ENCODE results near the gene PTPN4. TPM values are rescaled to one million over a fixed set of nuclear protein-coding genes. Genes with fewer than 3 reads are reported as not detected.

Gene PTPN4
- total and polyA plus RNA-seq, 9 of the 15 experiments (the other 6 are each of a cell fraction or from before 2014, with no cell fraction given) = 5.0 to 32.8 (median 27.3) TPM

DNA sequence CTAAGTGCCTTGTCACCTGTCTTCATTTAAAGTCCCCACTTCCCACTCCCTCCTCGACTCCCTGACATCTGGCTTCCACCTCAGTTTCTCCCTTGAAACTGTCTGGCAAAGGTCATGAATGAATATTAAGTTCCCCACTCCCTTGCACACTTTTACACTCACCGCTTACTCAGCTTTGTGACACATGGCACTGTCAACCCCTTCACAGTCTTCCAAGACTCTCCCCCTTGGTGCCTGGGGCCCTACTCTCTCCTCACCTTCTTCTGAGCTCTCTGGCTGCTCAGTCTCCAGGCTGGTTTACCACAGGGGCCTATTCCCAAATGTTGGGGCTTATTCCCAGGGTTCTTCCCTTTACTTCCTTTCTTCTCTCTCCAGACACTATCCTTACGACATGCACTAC is 17.9 kb upstream of the PTPN4 start:
- no peak for ATAC-seq
- Histone ChIP-seq H3K27me3 (ENCODE audit: control insufficient read depth in 2 of 2, insufficient read depth in 2 of 2, low read length in 2 of 2) (peaks cover 27 to 50% of the 10 kb centered on the region in 2 experiments), H4K20me1 (replicated peaks; ENCODE audit: control insufficient read depth, insufficient read depth, low read length) (no peaks in the 10 kb centered on the region), H3K27ac (ENCODE audit: extremely low read depth, low read depth, low read length) (no peak overlapping the region), H3K4me2 (ENCODE audit: insufficient read depth, low read length) (no peak overlapping the region), H2AFZ (ENCODE audit: low read depth, low read length) (no peak overlapping the region), H3K36me3 (ENCODE audit: control insufficient read depth, insufficient read depth, low read length) (no peaks in the 10 kb centered on the region), H3K79me2 (ENCODE audit: control insufficient read depth, insufficient read depth, low read length) (no peaks in the 10 kb centered on the region), H3K4me3 (no peak overlapping the region), H3K9me1 (ENCODE audit: control insufficient read depth, insufficient read depth, low read length) (no peaks in the 10 kb centered on the region), H3K4me1 (replicated peaks in 1 of 2; ENCODE audit: control insufficient read depth in 2 of 2, insufficient read depth in 2 of 2, low read length in 2 of 2) (no peaks in the 10 kb centered on the region), H3K9ac (ENCODE audit: insufficient read depth in 1 of 2, low read depth in 2 of 2, low read length in 2 of 2) (no peak overlapping the region), H3K9me3 (replicated peaks; ENCODE audit: control insufficient read depth, insufficient read depth, low read depth, low read length) (no peaks in the 10 kb centered on the region)
- in situ Hi-C loops (cut with MboI) (no loop called here), intact Hi-C loops (cut with micrococcal nuclease) (no loop called here)
- TF ChIP-seq, protein P1, sequence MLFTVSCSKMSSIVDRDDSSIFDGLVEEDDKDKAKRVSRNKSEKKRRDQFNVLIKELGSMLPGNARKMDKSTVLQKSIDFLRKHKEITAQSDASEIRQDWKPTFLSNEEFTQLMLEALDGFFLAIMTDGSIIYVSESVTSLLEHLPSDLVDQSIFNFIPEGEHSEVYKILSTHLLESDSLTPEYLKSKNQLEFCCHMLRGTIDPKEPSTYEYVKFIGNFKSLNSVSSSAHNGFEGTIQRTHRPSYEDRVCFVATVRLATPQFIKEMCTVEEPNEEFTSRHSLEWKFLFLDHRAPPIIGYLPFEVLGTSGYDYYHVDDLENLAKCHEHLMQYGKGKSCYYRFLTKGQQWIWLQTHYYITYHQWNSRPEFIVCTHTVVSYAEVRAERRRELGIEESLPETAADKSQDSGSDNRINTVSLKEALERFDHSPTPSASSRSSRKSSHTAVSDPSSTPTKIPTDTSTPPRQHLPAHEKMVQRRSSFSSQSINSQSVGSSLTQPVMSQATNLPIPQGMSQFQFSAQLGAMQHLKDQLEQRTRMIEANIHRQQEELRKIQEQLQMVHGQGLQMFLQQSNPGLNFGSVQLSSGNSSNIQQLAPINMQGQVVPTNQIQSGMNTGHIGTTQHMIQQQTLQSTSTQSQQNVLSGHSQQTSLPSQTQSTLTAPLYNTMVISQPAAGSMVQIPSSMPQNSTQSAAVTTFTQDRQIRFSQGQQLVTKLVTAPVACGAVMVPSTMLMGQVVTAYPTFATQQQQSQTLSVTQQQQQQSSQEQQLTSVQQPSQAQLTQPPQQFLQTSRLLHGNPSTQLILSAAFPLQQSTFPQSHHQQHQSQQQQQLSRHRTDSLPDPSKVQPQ (CRISPR knock-in tag; IDR thresholded peaks at IDR 0.05; ENCODE audit: borderline replicate concordance) = no peak
- TF ChIP-seq, protein P2, sequence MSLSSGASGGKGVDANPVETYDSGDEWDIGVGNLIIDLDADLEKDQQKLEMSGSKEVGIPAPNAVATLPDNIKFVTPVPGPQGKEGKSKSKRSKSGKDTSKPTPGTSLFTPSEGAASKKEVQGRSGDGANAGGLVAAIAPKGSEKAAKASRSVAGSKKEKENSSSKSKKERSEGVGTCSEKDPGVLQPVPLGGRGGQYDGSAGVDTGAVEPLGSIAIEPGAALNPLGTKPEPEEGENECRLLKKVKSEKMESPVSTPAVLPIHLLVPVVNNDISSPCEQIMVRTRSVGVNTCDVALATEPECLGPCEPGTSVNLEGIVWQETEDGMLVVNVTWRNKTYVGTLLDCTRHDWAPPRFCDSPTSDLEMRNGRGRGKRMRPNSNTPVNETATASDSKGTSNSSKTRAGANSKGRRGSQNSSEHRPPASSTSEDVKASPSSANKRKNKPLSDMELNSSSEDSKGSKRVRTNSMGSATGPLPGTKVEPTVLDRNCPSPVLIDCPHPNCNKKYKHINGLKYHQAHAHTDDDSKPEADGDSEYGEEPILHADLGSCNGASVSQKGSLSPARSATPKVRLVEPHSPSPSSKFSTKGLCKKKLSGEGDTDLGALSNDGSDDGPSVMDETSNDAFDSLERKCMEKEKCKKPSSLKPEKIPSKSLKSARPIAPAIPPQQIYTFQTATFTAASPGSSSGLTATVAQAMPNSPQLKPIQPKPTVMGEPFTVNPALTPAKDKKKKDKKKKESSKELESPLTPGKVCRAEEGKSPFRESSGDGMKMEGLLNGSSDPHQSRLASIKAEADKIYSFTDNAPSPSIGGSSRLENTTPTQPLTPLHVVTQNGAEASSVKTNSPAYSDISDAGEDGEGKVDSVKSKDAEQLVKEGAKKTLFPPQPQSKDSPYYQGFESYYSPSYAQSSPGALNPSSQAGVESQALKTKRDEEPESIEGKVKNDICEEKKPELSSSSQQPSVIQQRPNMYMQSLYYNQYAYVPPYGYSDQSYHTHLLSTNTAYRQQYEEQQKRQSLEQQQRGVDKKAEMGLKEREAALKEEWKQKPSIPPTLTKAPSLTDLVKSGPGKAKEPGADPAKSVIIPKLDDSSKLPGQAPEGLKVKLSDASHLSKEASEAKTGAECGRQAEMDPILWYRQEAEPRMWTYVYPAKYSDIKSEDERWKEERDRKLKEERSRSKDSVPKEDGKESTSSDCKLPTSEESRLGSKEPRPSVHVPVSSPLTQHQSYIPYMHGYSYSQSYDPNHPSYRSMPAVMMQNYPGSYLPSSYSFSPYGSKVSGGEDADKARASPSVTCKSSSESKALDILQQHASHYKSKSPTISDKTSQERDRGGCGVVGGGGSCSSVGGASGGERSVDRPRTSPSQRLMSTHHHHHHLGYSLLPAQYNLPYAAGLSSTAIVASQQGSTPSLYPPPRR (CRISPR knock-in tag; IDR thresholded peaks at IDR 0.05; ENCODE audit: borderline replicate concordance) = no peak
- TF ChIP-seq NFRKB (IDR thresholded peaks at IDR 0.05; ENCODE audit: low read depth) = no peak
- TF ChIP-seq HDAC1 (IDR thresholded peaks at IDR 0.05) = no peak
- no peak for TF ChIP-seq RCOR1 (IDR thresholded peaks at IDR 0.05; ENCODE audit: borderline replicate concordance in 1 of 2, low read depth in 2 of 2, low read length in 2 of 2)
- TF ChIP-seq, protein P3, sequence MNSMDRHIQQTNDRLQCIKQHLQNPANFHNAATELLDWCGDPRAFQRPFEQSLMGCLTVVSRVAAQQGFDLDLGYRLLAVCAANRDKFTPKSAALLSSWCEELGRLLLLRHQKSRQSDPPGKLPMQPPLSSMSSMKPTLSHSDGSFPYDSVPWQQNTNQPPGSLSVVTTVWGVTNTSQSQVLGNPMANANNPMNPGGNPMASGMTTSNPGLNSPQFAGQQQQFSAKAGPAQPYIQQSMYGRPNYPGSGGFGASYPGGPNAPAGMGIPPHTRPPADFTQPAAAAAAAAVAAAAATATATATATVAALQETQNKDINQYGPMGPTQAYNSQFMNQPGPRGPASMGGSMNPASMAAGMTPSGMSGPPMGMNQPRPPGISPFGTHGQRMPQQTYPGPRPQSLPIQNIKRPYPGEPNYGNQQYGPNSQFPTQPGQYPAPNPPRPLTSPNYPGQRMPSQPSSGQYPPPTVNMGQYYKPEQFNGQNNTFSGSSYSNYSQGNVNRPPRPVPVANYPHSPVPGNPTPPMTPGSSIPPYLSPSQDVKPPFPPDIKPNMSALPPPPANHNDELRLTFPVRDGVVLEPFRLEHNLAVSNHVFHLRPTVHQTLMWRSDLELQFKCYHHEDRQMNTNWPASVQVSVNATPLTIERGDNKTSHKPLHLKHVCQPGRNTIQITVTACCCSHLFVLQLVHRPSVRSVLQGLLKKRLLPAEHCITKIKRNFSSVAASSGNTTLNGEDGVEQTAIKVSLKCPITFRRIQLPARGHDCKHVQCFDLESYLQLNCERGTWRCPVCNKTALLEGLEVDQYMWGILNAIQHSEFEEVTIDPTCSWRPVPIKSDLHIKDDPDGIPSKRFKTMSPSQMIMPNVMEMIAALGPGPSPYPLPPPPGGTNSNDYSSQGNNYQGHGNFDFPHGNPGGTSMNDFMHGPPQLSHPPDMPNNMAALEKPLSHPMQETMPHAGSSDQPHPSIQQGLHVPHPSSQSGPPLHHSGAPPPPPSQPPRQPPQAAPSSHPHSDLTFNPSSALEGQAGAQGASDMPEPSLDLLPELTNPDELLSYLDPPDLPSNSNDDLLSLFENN (IDR thresholded peaks at IDR 0.05; ENCODE audit: low read depth in 2 of 2, low read length in 2 of 2) = no peak
- no peak for TF ChIP-seq TRIM28 (IDR thresholded peaks at IDR 0.05)
- TF ChIP-seq, protein P4, sequence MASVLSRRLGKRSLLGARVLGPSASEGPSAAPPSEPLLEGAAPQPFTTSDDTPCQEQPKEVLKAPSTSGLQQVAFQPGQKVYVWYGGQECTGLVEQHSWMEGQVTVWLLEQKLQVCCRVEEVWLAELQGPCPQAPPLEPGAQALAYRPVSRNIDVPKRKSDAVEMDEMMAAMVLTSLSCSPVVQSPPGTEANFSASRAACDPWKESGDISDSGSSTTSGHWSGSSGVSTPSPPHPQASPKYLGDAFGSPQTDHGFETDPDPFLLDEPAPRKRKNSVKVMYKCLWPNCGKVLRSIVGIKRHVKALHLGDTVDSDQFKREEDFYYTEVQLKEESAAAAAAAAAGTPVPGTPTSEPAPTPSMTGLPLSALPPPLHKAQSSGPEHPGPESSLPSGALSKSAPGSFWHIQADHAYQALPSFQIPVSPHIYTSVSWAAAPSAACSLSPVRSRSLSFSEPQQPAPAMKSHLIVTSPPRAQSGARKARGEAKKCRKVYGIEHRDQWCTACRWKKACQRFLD (CRISPR knock-in tag; IDR thresholded peaks at IDR 0.05) = no peak
- no peak for TF ChIP-seq DACH1 (IDR thresholded peaks at IDR 0.05; ENCODE audit: partially characterized antibody)
- no peak for TF ChIP-seq POLR2A (conservative IDR thresholded peaks at IDR 0.05)
- no peak for FAIRE-seq
- 8% methylated on average over 3 of the region's 3 CpGs for WGBS (ENCODE audit: insufficient coverage, low coverage, missing lambda C conversion rate)
- BruUV-seq (replicated peaks) = no TSS peak
- CTCF ChIA-PET (ENCODE audit: low intra/inter-chr PET ratio) = no interaction called here
- DNase-seq (ENCODE audit: extremely low read depth in 1 of 4, low spot score in 3 of 4) = no peak
- POLR2A ChIA-PET = interaction anchor here (0.7 to 1.1 kb wide), 2 partner anchors 18 to 516 kb away, joined by 3 to 4 read pairs; partner anchors contain the start of gene PTPN4

Data from K562 (cell line).